Activated gamma-delta T cell (primary cell): ENCODE results near the gene MAPK10.

Experiments used
- DNase-seq: peaks from one replicate; lab custom pipeline; 2025; lab: John Stamatoyannopoulos, UW

MAPK10 gene

GRCh38 chr4:86035688-86036087 lies 324.2 kb downstream of the MAPK10 start:
- no peak for DNase-seq

GRCh38 chr4:86034616-86035015 lies 325.2 kb downstream of the MAPK10 start:
- no peak for DNase-seq

GRCh38 chr4:86033171-86033570 lies 326.7 kb downstream of the MAPK10 start:
- DNase-seq: no peak

GRCh38 chr4:86032476-86033022 lies 327.3 kb downstream of the MAPK10 start:
- DNase-seq: no peak

- DNase-seq: no peak
These were observed 327.9 kb downstream of the MAPK10 start for GRCh38 chr4:86031927-86032326.

- no peak for DNase-seq
These were observed 333.1 kb downstream of the MAPK10 start for GRCh38 chr4:86026720-86027119.

GRCh38 chr4:86021671-86022070 lies 338.2 kb downstream of the MAPK10 start:
- peak; percentile 6 for DNase-seq

GRCh38 chr4:86019906-86020305 lies 339.9 kb downstream of the MAPK10 start:
- no peak for DNase-seq

- DNase-seq: no peak
These were observed 340.5 kb downstream of the MAPK10 start for GRCh38 chr4:86019362-86019761.

- DNase-seq: no peak
These were observed 344.2 kb downstream of the MAPK10 start for GRCh38 chr4:86015412-86016350.

GRCh38 chr4:86014599-86014998 lies 345.3 kb downstream of the MAPK10 start:
- no peak for DNase-seq

- DNase-seq: no peak
These were observed 346.2 kb downstream of the MAPK10 start for GRCh38 chr4:86013621-86014020.

GRCh38 chr4:86011117-86011516 lies 348.7 kb downstream of the MAPK10 start:
- DNase-seq: no peak

GRCh38 chr4:86007042-86007441 lies 352.8 kb downstream of the MAPK10 start:
- no peak for DNase-seq

GRCh38 chr4:86006057-86006456 lies 353.8 kb downstream of the MAPK10 start:
- DNase-seq: no peak

GRCh38 chr4:86004030-86004429 lies 355.8 kb downstream of the MAPK10 start:
- DNase-seq: no peak

GRCh38 chr4:86001591-86001990 lies 358.3 kb downstream of the MAPK10 start:
- no peak for DNase-seq

- DNase-seq: no peak
These were observed 364.5 kb downstream of the MAPK10 start for GRCh38 chr4:85995361-85995760.

GRCh38 chr4:85994576-85994975 lies 365.3 kb downstream of the MAPK10 start:
- DNase-seq: no peak

- no peak for DNase-seq
These were observed 366.2 kb downstream of the MAPK10 start for GRCh38 chr4:85993641-85994040.

- DNase-seq: no peak
These were observed 373.6 kb downstream of the MAPK10 start for GRCh38 chr4:85986266-85986665.

GRCh38 chr4:85979276-85979675 lies 380.6 kb downstream of the MAPK10 start:
- DNase-seq: no peak

- DNase-seq: no peak
These were observed 389.3 kb downstream of the MAPK10 start for GRCh38 chr4:85970535-85970934.
